ENCODE measurements around the gene AHCYL2. TPM values are rescaled to one million over a fixed set of nuclear protein-coding genes. Genes with fewer than 3 reads are reported as not detected.
"Not testable (repeated sequence)": the region's sequence is repeated elsewhere in the genome, so short reads cannot be mapped to it uniquely, and the experiment has no call there.

The AHCYL2 gene
- total and polyA plus RNA-seq, 2 donors (not counting 3 experiments of a cell fraction or from before 2014, with no cell fraction given) = 10.8 to 13.5 TPM

DNA sequence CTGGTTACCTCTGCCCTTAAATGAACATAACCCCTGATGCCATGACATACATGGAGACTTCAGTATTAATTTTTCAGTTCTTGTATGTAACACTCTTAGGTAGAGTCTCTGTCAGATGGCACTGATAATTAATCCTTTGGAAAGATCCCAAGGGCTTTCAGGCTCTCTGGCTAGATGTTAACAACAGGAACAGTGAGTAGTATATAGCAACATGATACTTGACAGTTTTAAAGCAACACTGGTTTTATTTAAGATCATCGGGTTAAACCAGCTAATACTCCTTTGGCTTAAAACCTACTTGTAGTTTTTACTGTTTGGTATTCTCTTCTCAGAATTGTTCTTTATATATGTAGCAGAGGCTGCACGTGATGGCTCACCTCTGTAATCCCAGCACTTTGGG, 27.3 kb downstream of the AHCYL2 start:
- H4K20me1 ChIP-seq (replicated peaks; ENCODE audit: control insufficient read depth, extremely low read depth, insufficient read depth, low read length) = no peaks in the 10 kb centered on the region
- intact Hi-C loops (cut with micrococcal nuclease) = no loop called here
- no peak overlapping the region for H3K27ac ChIP-seq (ENCODE audit: insufficient read depth, low read depth, low read length)
- dilution Hi-C loops (cut with MboI; ENCODE audit: extremely low pct_ligation_motif_present, low sequenced_read_pairs) = no loop called here
- no peaks in the 10 kb centered on the region for H3K27me3 ChIP-seq (ENCODE audit: control insufficient read depth in 2 of 2, insufficient read depth in 2 of 2, low read length in 2 of 2)
- no peak overlapping the region for H3K4me3 ChIP-seq (replicated peaks in 1 of 3; ENCODE audit: insufficient read depth in 1 of 3, low read depth in 1 of 3, low read length in 3 of 3)
- H2AFZ ChIP-seq (ENCODE audit: low read depth, low read length) = no peak overlapping the region
- ChIA-PET POLR2A (no interaction called here), CTCF (interaction anchor here (1.1 kb wide), 1 partner anchor 46 kb away, joined by 3 read pairs; no protein-coding TSS in a partner anchor)
- H3K79me2 ChIP-seq (ENCODE audit: control insufficient read depth, insufficient read depth, low read length) = no peaks in the 10 kb centered on the region
- DNase-seq (ENCODE audit: low read depth, low spot score) (no peak), FAIRE-seq (no peak)
- H3K4me1 ChIP-seq (ENCODE audit: control insufficient read depth, extremely low read depth, insufficient read depth, low read length) = no peaks in the 10 kb centered on the region
- TF ChIP-seq POLR2AphosphoS5 (IDR thresholded peaks at IDR 0.05; ENCODE audit: insufficient read depth, low read depth, low read length) (no peak), MYC (IDR thresholded peaks at IDR 0.05; ENCODE audit: low read depth, low read length) (no peak), GATA2 (IDR thresholded peaks at IDR 0.05; ENCODE audit: insufficient read depth, insufficient read length, low read depth, low read length) (no peak)
- no peaks in the 10 kb centered on the region for H3K9me3 ChIP-seq (replicated peaks; ENCODE audit: control insufficient read depth, insufficient read depth, low read length)
- no TSS peak for BruUV-seq (replicated peaks)
- no peaks in the 10 kb centered on the region for H3K9me1 ChIP-seq (replicated peaks; ENCODE audit: control insufficient read depth, extremely low read depth, insufficient read depth, low read length)
- H3K36me3 ChIP-seq (ENCODE audit: control insufficient read depth in 2 of 2, extremely low read depth in 1 of 2, insufficient read depth in 2 of 2, low read length in 2 of 2) = no peaks in the 10 kb centered on the region
- H3K9ac ChIP-seq (replicated peaks; ENCODE audit: extremely low read depth, insufficient read depth, low read length) = no peak overlapping the region
- H3K4me2 ChIP-seq (ENCODE audit: insufficient read depth, low read length) = no peak overlapping the region

- CTCF ChIA-PET = interaction anchor here (1.1 to 1.5 kb wide), 2 partner anchors 46 to 115 kb away, joined by 3 to 4 read pairs; no protein-coding TSS in a partner anchor
- BruUV-seq (replicated peaks); H3K9me1 ChIP-seq (replicated peaks; ENCODE audit: control insufficient read depth, extremely low read depth, insufficient read depth, low read length); POLR2A ChIA-PET; H3K79me2 ChIP-seq (ENCODE audit: control insufficient read depth, insufficient read depth, low read length); dilution Hi-C loops (cut with MboI; ENCODE audit: extremely low pct_ligation_motif_present, low sequenced_read_pairs); H3K36me3 ChIP-seq (ENCODE audit: control insufficient read depth in 2 of 2, extremely low read depth in 1 of 2, insufficient read depth in 2 of 2, low read length in 2 of 2); H3K4me2 ChIP-seq (ENCODE audit: insufficient read depth, low read length); H3K4me3 ChIP-seq (replicated peaks in 1 of 3; ENCODE audit: insufficient read depth in 1 of 3, low read depth in 1 of 3, low read length in 3 of 3); H2AFZ ChIP-seq (ENCODE audit: low read depth, low read length); DNase-seq (ENCODE audit: low read depth, low spot score); H3K9ac ChIP-seq (replicated peaks; ENCODE audit: extremely low read depth, insufficient read depth, low read length); H3K27me3 ChIP-seq (ENCODE audit: control insufficient read depth in 2 of 2, insufficient read depth in 2 of 2, low read length in 2 of 2); H3K27ac ChIP-seq (ENCODE audit: insufficient read depth, low read depth, low read length); FAIRE-seq; intact Hi-C loops (cut with micrococcal nuclease); H3K4me1 ChIP-seq (ENCODE audit: control insufficient read depth, extremely low read depth, insufficient read depth, low read length); H3K9me3 ChIP-seq (replicated peaks; ENCODE audit: control insufficient read depth, insufficient read depth, low read length); H4K20me1 ChIP-seq (replicated peaks; ENCODE audit: control insufficient read depth, extremely low read depth, insufficient read depth, low read length): not testable (repeated sequence)
These were observed 27.8 kb downstream of the AHCYL2 start for GRCh38 chr7:129252603-129253002.
